Measurements from ENCODE around the gene MTMR10. TPM values are rescaled to one million over a fixed set of nuclear protein-coding genes. Genes with fewer than 3 reads are reported as not detected.

Gene MTMR10
- total and polyA plus RNA-seq, 11 donors: 8.6 to 38.9 (median 27.7) TPM

- no peaks in the 10 kb centered on the region for H3K4me1 ChIP-seq
- ATAC-seq: no peak
- DNase-seq: no peak
- WGBS, 4 donors: 75 to 88% (median 86%) methylated on average over 7 of the region's 7 CpGs
- TF ChIP-seq CTCF (IDR thresholded peaks at IDR 0.05) (no peak), POLR2A (IDR thresholded peaks at IDR 0.05) (no peak)
- peaks cover 0 to 100% (median 94%) of the 10 kb centered on the region in 9 donors for H3K36me3 ChIP-seq
- no peaks in the 10 kb centered on the region for H3K27me3 ChIP-seq
- intact Hi-C loops (cut with DNase I): no loop called here
- no peak overlapping the region for H3K27ac ChIP-seq
- no peak overlapping the region for H3K4me3 ChIP-seq
- no peaks in the 10 kb centered on the region for H3K9me3 ChIP-seq
These were observed 52.3 kb downstream of the MTMR10 start for GRCh38 chr15:30939161-30939560.

- ATAC-seq (no peak), DNase-seq (no peak)
- no peaks in the 10 kb centered on the region for H3K4me1 ChIP-seq
- H3K4me3 ChIP-seq: no peak overlapping the region
- H3K9me3 ChIP-seq: no peaks in the 10 kb centered on the region
- intact Hi-C loops (cut with DNase I): no loop called here
- no peak for TF ChIP-seq CTCF (IDR thresholded peaks at IDR 0.05)
- TF ChIP-seq POLR2A (IDR thresholded peaks at IDR 0.05): no peak
- H3K36me3 ChIP-seq: peaks cover 0 to 90% (median 67%) of the 10 kb centered on the region in 9 donors
- no peaks in the 10 kb centered on the region for H3K27me3 ChIP-seq
- H3K27ac ChIP-seq: no peak overlapping the region
These were observed 58.1 kb downstream of the MTMR10 start for GRCh38 chr15:30933293-30933692.

GRCh38 chr15:30930422-30930821, 61.0 kb downstream of the MTMR10 start:
- TF ChIP-seq POLR2A (IDR thresholded peaks at IDR 0.05): no peak
- no peak for TF ChIP-seq CTCF (IDR thresholded peaks at IDR 0.05)
- ATAC-seq (no peak), DNase-seq (no peak)
- no peaks in the 10 kb centered on the region for H3K4me1 ChIP-seq
- no peak overlapping the region for H3K4me3 ChIP-seq
- no peaks in the 10 kb centered on the region for H3K9me3 ChIP-seq
- WGBS, 4 donors: 95 to 99% (median 96%) methylated on average over 6 to 8 of the region's 8 CpGs
- no peaks in the 10 kb centered on the region for H3K27me3 ChIP-seq
- intact Hi-C loops (cut with DNase I): no loop called here
- H3K27ac ChIP-seq: no peak overlapping the region
- peaks cover 0 to 90% (median 66%) of the 10 kb centered on the region in 9 donors for H3K36me3 ChIP-seq

- no peak for ATAC-seq
- H3K36me3 ChIP-seq: peaks cover 0 to 90% (median 66%) of the 10 kb centered on the region in 9 donors
- TF ChIP-seq CTCF (IDR thresholded peaks at IDR 0.05): no peak
- TF ChIP-seq POLR2A (IDR thresholded peaks at IDR 0.05): no peak
- no peaks in the 10 kb centered on the region for H3K9me3 ChIP-seq
- no peak overlapping the region for H3K4me3 ChIP-seq
- intact Hi-C loops (cut with DNase I): loop anchor here in 1 of 10 donors (10.0 kb wide), 1 partner anchor 55 kb away; no protein-coding TSS in a partner anchor
- H3K27ac ChIP-seq: no peak overlapping the region
- 94 to 98% (median 96%) methylated on average over 4 of the region's 4 CpGs for WGBS, 4 donors
- DNase-seq: no peak
- no peaks in the 10 kb centered on the region for H3K27me3 ChIP-seq
- no peaks in the 10 kb centered on the region for H3K4me1 ChIP-seq
These were observed 61.4 kb downstream of the MTMR10 start for GRCh38 chr15:30929982-30930381.

Measured in heart left ventricle (tissue), 16 donors.